Breast epithelium (tissue), 3 donors: ENCODE measurements around the gene ERCC5.

Source experiments
- CTCF ChIP-seq, 3 donors: fragments of 450-650 bp; IDR thresholded peaks; one replicate each; pipeline ENCODE4 v1.5.1; 2016 to 2017; ENCODE audit warnings: antibody characterized with exemption in 3 of 3, mild to moderate bottlenecking in 3 of 3, moderate library complexity in 3 of 3
- POLR2A ChIP-seq: fragments of 450-650 bp; IDR thresholded peaks from one replicate; pipeline ENCODE4 v1.6.1; 2016; ENCODE audit warnings: antibody characterized with exemption, mild to moderate bottlenecking, moderate library complexity
- POLR2AphosphoS5 ChIP-seq, 3 donors: sonication (generic); formaldehyde crosslinking; IDR thresholded peaks; one replicate each; pipeline ENCODE4 v1.6.1; 2017; ENCODE audit warnings: antibody characterized with exemption in 3 of 3

- TF ChIP-seq CTCF (IDR thresholded peaks at IDR 0.05) (no peak), POLR2A (no peak), POLR2AphosphoS5 (IDR thresholded peaks at IDR 0.05) (no peak)
These were observed 24.3 kb downstream of the ERCC5 start for GRCh38 chr13:102869948-102870676.
